Caco-2 (cell line): ENCODE measurements around the gene ZNF296. TPM values are rescaled to one million over a fixed set of nuclear protein-coding genes. Genes with fewer than 3 reads are reported as not detected.

Experiments
- BruUV-seq: library from RNA; stranded (reverse); fragments of 400-500 nt; replicated peaks from 2 replicates; lab custom pipeline; 2021; lab: Mats Ljungman, UMichigan
- CTCF ChIA-PET: fragments of 300-600 bp; sonication (Branson Sonifier 250); formaldehyde crosslinking; loops from one replicate; lab custom pipeline; 2022; ENCODE audit warnings: antibody characterized with exemption; lab: Charles Lee
- POLR2A ChIA-PET: fragments of 300-600 bp; sonication (Branson Sonifier 250); formaldehyde crosslinking; loops from one replicate; lab custom pipeline; 2022; ENCODE audit warnings: antibody characterized with exemption; lab: Charles Lee
- DNase-seq, 2 experiments: peaks; one replicate each; pipeline versions ENCODE4 v3.0.0 to v3.0.0-alpha.2; 2020 to 2022
- H3K27me3 ChIP-seq: replicated peaks from 2 replicates; pipeline ENCODE4 v1.6.0; 2011; ENCODE audit warnings: low read length; ENCODE audit not compliant: control insufficient read depth, insufficient read depth
- H3K36me3 ChIP-seq: 2 replicates; pipeline ENCODE4 v1.5.1; 2011; ENCODE audit warnings: low read length; ENCODE audit not compliant: control insufficient read depth, insufficient read depth
- H3K4me1 ChIP-seq: fragments of 250-450 bp; sonication (Bioruptor Pico); 2 replicates; pipeline ENCODE4 v1.5.1; 2020; ENCODE audit warnings: mild to moderate bottlenecking
- H3K4me3 ChIP-seq: 2 replicates; pipeline ENCODE4 v1.5.1; 2011; ENCODE audit warnings: low read depth, mild to moderate bottlenecking, control low read depth, low read length
- H3K9me3 ChIP-seq: fragments of 250-450 bp; sonication (Bioruptor Pico); 2 replicates; pipeline ENCODE4 v1.5.1; 2020; ENCODE audit warnings: mild to moderate bottlenecking, moderate library complexity
- H3K27ac Mint-ChIP-seq: one replicate; pipeline ENCODE4 v1.8.0; 2022; ENCODE audit warnings: mixed read lengths; ENCODE audit not compliant: unreplicated experiment
- H3K27me3 Mint-ChIP-seq: one replicate; pipeline ENCODE4 v1.8.0; 2022; ENCODE audit warnings: mixed read lengths; ENCODE audit not compliant: insufficient read depth, unreplicated experiment
- H3K36me3 Mint-ChIP-seq: one replicate; pipeline ENCODE4 v1.8.0; 2022; ENCODE audit warnings: mild to moderate bottlenecking, mixed read lengths; ENCODE audit not compliant: insufficient read depth, unreplicated experiment
- H3K4me1 Mint-ChIP-seq: one replicate; pipeline ENCODE4 v1.8.0; 2022; ENCODE audit warnings: low read depth, mixed read lengths; ENCODE audit not compliant: unreplicated experiment
- H3K4me3 Mint-ChIP-seq: one replicate; pipeline ENCODE4 v1.8.0; 2022; ENCODE audit warnings: mild to moderate bottlenecking, moderate library complexity, mixed read lengths; ENCODE audit not compliant: unreplicated experiment
- H3K9me3 Mint-ChIP-seq: one replicate; pipeline ENCODE4 v1.8.0; 2022; ENCODE audit warnings: mixed read lengths; ENCODE audit not compliant: unreplicated experiment
- CTCF ChIP-seq, 2 experiments: fragments of 200-600 bp in 1 of 2; IDR thresholded peaks; 1 replicate in 1 of 2; 2 replicates in 1 of 2; pipeline versions ENCODE4 v1.5.1 to v1.8.0; 2011 to 2022; ENCODE audit warnings: antibody characterized with exemption in 1 of 2, control low read depth in 1 of 2, inconsistent platforms in 1 of 2, low read depth in 1 of 2, low read length in 1 of 2, mild to moderate bottlenecking in 1 of 2, moderate library complexity in 1 of 2; ENCODE audit not compliant: insufficient read depth in 1 of 2, severe bottlenecking in 1 of 2, unreplicated experiment in 1 of 2
- intact Hi-C: fragments of 100-400 bp; cut with micrococcal nuclease; formaldehyde crosslinking; loops from one replicate; pipeline ENCODE4 v1.10.0; 2022; ENCODE audit not compliant: unreplicated experiment
- total RNA-seq: library from RNA; stranded (reverse); gene quantifications from 2 replicates; pipeline ENCODE4 v1.2.3, GENCODE V29; 2022

Gene ZNF296
- total RNA-seq, 1 experiment from 2014 or later = 9.4 TPM

GRCh38 chr19:45087531-45087930 lies 11.3 kb upstream of the ZNF296 start:
- Histone ChIP-seq H3K4me1 (peaks cover 5% of the 10 kb centered on the region; the same call in 1 of the 2 replicates), H3K4me3 (no peak overlapping the region), H3K9me3 (no peaks in the 10 kb centered on the region), H3K36me3 (no peaks in the 10 kb centered on the region; the same call in none of the 2 replicates), H3K27me3 (no peaks in the 10 kb centered on the region)
- Mint-ChIP-seq H3K9me3 (no peaks in the 10 kb centered on the region), H3K36me3 (peaks cover 48% of the 10 kb centered on the region), H3K27me3 (no peaks in the 10 kb centered on the region), H3K4me3 (no peak overlapping the region), H3K27ac (peak overlapping the region; percentile 5), H3K4me1 (peaks cover 7% of the 10 kb centered on the region)
- ChIA-PET CTCF (no interaction called here), POLR2A (no interaction called here)
- intact Hi-C loops = no loop called here
- no TSS peak for BruUV-seq
- TF ChIP-seq CTCF (IDR thresholded peaks at IDR 0.05; ENCODE audit: insufficient read depth in 1 of 2, low read depth in 1 of 2, low read length in 1 of 2, severe bottlenecking in 1 of 2, unreplicated experiment in 1 of 2) = no peak
- no peak for DNase-seq

- no peaks in the 10 kb centered on the region for H3K9me3 Mint-ChIP-seq
- no peak overlapping the region for H3K4me3 ChIP-seq
- peaks cover 17% of the 10 kb centered on the region for H3K4me1 Mint-ChIP-seq
- intact Hi-C loops = no loop called here
- H3K27ac Mint-ChIP-seq = no peak overlapping the region
- CTCF ChIA-PET = no interaction called here
- H3K27me3 Mint-ChIP-seq = no peaks in the 10 kb centered on the region
- no peaks in the 10 kb centered on the region; the same call in none of the 2 replicates for H3K36me3 ChIP-seq
- no peak for TF ChIP-seq CTCF (IDR thresholded peaks at IDR 0.05; ENCODE audit: insufficient read depth in 1 of 2, low read depth in 1 of 2, low read length in 1 of 2, severe bottlenecking in 1 of 2, unreplicated experiment in 1 of 2)
- H3K4me1 ChIP-seq = peaks cover 5% of the 10 kb centered on the region; the same call in 1 of the 2 replicates
- peaks cover 48% of the 10 kb centered on the region for H3K36me3 Mint-ChIP-seq
- H3K9me3 ChIP-seq = no peaks in the 10 kb centered on the region
- BruUV-seq = no TSS peak
- no peaks in the 10 kb centered on the region for H3K27me3 ChIP-seq
- no peak for DNase-seq
- POLR2A ChIA-PET = no interaction called here
- H3K4me3 Mint-ChIP-seq = no peak overlapping the region
Observed at GRCh38 chr19:45086480-45086879, 10.2 kb upstream of the ZNF296 start.

- Mint-ChIP-seq H3K4me3 (peak overlapping the region; percentile 34), H3K9me3 (no peaks in the 10 kb centered on the region), H3K27ac (no peak overlapping the region), H3K4me1 (peaks cover 15% of the 10 kb centered on the region), H3K36me3 (peaks cover 51% of the 10 kb centered on the region), H3K27me3 (no peaks in the 10 kb centered on the region)
- TF ChIP-seq CTCF (IDR thresholded peaks at IDR 0.05; ENCODE audit: insufficient read depth in 1 of 2, low read depth in 1 of 2, low read length in 1 of 2, severe bottlenecking in 1 of 2, unreplicated experiment in 1 of 2) = no peak
- Histone ChIP-seq H3K4me1 (peaks cover 14% of the 10 kb centered on the region), H3K9me3 (no peaks in the 10 kb centered on the region), H3K27me3 (no peaks in the 10 kb centered on the region), H3K4me3 (no peak overlapping the region), H3K36me3 (no peaks in the 10 kb centered on the region; the same call in 1 of the 2 replicates)
- POLR2A ChIA-PET = no interaction called here
- no peak for DNase-seq
- CTCF ChIA-PET = no interaction called here
- BruUV-seq = no TSS peak
- intact Hi-C loops = no loop called here
Observed at GRCh38 chr19:45082170-45082569, 5.9 kb upstream of the ZNF296 start.
